ENCODE results near the gene FGFR3. TPM values are rescaled to one million over a fixed set of nuclear protein-coding genes. Genes with fewer than 3 reads are reported as not detected.

FGFR3 gene
- total RNA-seq, 5 donors from 2014 or later (not counting 1 experiment from before 2014, with no cell fraction given) = 0.70 to 0.91 (median 0.90) TPM; not detected in 2

GRCh38 chr4:1799387-1800375, 6.6 kb downstream of the FGFR3 start:
- DNase-seq (no peak), ATAC-seq (replicated peaks in 1 of 4) (no peak)
- no peak overlapping the region for H3K4me3 ChIP-seq (ENCODE audit: control insufficient read depth in 1 of 2, extremely low read depth in 1 of 2, low read length in 1 of 2)
- peaks cover 0 to 5% (median 0%) of the 10 kb centered on the region in 3 donors for H3K4me1 Mint-ChIP-seq
- peaks cover 5 to 55% of the 10 kb centered on the region in 2 experiments for H3K27me3 ChIP-seq (replicated peaks in 1 of 2; ENCODE audit: control insufficient read depth in 2 of 2, extremely low read depth in 1 of 2, insufficient read depth in 2 of 2, low read length in 1 of 2)
- H3K27ac ChIP-seq (ENCODE audit: low read length) = no peak overlapping the region
- H3K9me3 Mint-ChIP-seq = no peaks in the 10 kb centered on the region
- H3K27me3 Mint-ChIP-seq = peaks cover 10 to 32% of the 10 kb centered on the region in 2 donors
- POLR2A ChIA-PET = no interaction called here
- no peak overlapping the region for H3K4me3 Mint-ChIP-seq
- no peaks in the 10 kb centered on the region for H3K36me3 ChIP-seq (ENCODE audit: control insufficient read depth in 2 of 2, extremely low read depth in 1 of 2, insufficient read depth in 1 of 2, low read length in 1 of 2)
- H3K4me1 ChIP-seq (ENCODE audit: control insufficient read depth in 1 of 2, extremely low read depth in 1 of 2, insufficient read depth in 2 of 2, low read length in 2 of 2) = peaks cover 0 to 12% of the 10 kb centered on the region in 2 experiments
- CTCF ChIA-PET = no interaction called here
- no peaks in the 10 kb centered on the region for H3K9me3 ChIP-seq
- H3K36me3 Mint-ChIP-seq = no peaks in the 10 kb centered on the region
- H3K27ac Mint-ChIP-seq = no peak overlapping the region
- 86% methylated on average over 35 of the region's 41 CpGs for WGBS (ENCODE audit: insufficient coverage)

- 74% methylated on average over 8 of the region's 10 CpGs for WGBS (ENCODE audit: insufficient coverage)
- Mint-ChIP-seq H3K27me3 (peaks cover 10 to 28% of the 10 kb centered on the region in 2 donors), H3K9me3 (no peaks in the 10 kb centered on the region), H3K36me3 (no peaks in the 10 kb centered on the region), H3K4me1 (peaks cover 0 to 1% (median 0%) of the 10 kb centered on the region in 3 donors), H3K4me3 (no peak overlapping the region), H3K27ac (no peak overlapping the region)
- POLR2A ChIA-PET = no interaction called here
- Histone ChIP-seq H3K36me3 (ENCODE audit: control insufficient read depth in 2 of 2, extremely low read depth in 1 of 2, insufficient read depth in 1 of 2, low read length in 1 of 2) (no peaks in the 10 kb centered on the region), H3K4me3 (ENCODE audit: control insufficient read depth in 1 of 2, extremely low read depth in 1 of 2, low read length in 1 of 2) (no peak overlapping the region), H3K9me3 (no peaks in the 10 kb centered on the region), H3K27ac (ENCODE audit: low read length) (no peak overlapping the region), H3K27me3 (replicated peaks in 1 of 2; ENCODE audit: control insufficient read depth in 2 of 2, extremely low read depth in 1 of 2, insufficient read depth in 2 of 2, low read length in 1 of 2) (peaks cover 2 to 47% of the 10 kb centered on the region in 2 experiments), H3K4me1 (ENCODE audit: control insufficient read depth in 1 of 2, extremely low read depth in 1 of 2, insufficient read depth in 2 of 2, low read length in 2 of 2) (peaks cover 0 to 2% of the 10 kb centered on the region in 2 experiments)
- DNase-seq = no peak
- no peak for ATAC-seq (replicated peaks in 1 of 4)
- CTCF ChIA-PET = no interaction called here
Observed at GRCh38 chr4:1800805-1801204, 7.7 kb downstream of the FGFR3 start.

GRCh38 chr4:1801286-1801958, 8.3 kb downstream of the FGFR3 start:
- Histone ChIP-seq H3K36me3 (ENCODE audit: control insufficient read depth in 2 of 2, extremely low read depth in 1 of 2, insufficient read depth in 1 of 2, low read length in 1 of 2) (no peaks in the 10 kb centered on the region), H3K27me3 (replicated peaks in 1 of 2; ENCODE audit: control insufficient read depth in 2 of 2, extremely low read depth in 1 of 2, insufficient read depth in 2 of 2, low read length in 1 of 2) (peaks cover 0 to 40% of the 10 kb centered on the region in 2 experiments), H3K27ac (ENCODE audit: low read length) (no peak overlapping the region), H3K4me3 (ENCODE audit: control insufficient read depth in 1 of 2, extremely low read depth in 1 of 2, low read length in 1 of 2) (no peak overlapping the region), H3K9me3 (no peaks in the 10 kb centered on the region), H3K4me1 (ENCODE audit: control insufficient read depth in 1 of 2, extremely low read depth in 1 of 2, insufficient read depth in 2 of 2, low read length in 2 of 2) (no peaks in the 10 kb centered on the region)
- 95% methylated on average over 41 of the region's 56 CpGs for WGBS (ENCODE audit: insufficient coverage)
- Mint-ChIP-seq H3K9me3 (no peaks in the 10 kb centered on the region), H3K27me3 (peaks cover 8 to 22% of the 10 kb centered on the region in 2 donors), H3K4me3 (no peak overlapping the region), H3K36me3 (no peaks in the 10 kb centered on the region), H3K4me1 (no peaks in the 10 kb centered on the region), H3K27ac (no peak overlapping the region)
- ATAC-seq (replicated peaks in 1 of 4) = no peak
- DNase-seq = no peak
- POLR2A ChIA-PET = no interaction called here
- CTCF ChIA-PET = no interaction called here

- Mint-ChIP-seq H3K27me3 (peaks cover 5 to 15% of the 10 kb centered on the region in 2 donors), H3K4me1 (no peaks in the 10 kb centered on the region), H3K36me3 (no peaks in the 10 kb centered on the region), H3K27ac (no peak overlapping the region), H3K9me3 (no peaks in the 10 kb centered on the region), H3K4me3 (no peak overlapping the region)
- Histone ChIP-seq H3K27ac (ENCODE audit: low read length) (no peak overlapping the region), H3K4me1 (ENCODE audit: control insufficient read depth in 1 of 2, extremely low read depth in 1 of 2, insufficient read depth in 2 of 2, low read length in 2 of 2) (no peaks in the 10 kb centered on the region), H3K4me3 (ENCODE audit: control insufficient read depth in 1 of 2, extremely low read depth in 1 of 2, low read length in 1 of 2) (no peak overlapping the region), H3K9me3 (no peaks in the 10 kb centered on the region), H3K27me3 (replicated peaks in 1 of 2; ENCODE audit: control insufficient read depth in 2 of 2, extremely low read depth in 1 of 2, insufficient read depth in 2 of 2, low read length in 1 of 2) (peaks cover 0 to 32% of the 10 kb centered on the region in 2 experiments), H3K36me3 (ENCODE audit: control insufficient read depth in 2 of 2, extremely low read depth in 1 of 2, insufficient read depth in 1 of 2, low read length in 1 of 2) (no peaks in the 10 kb centered on the region)
- DNase-seq = no peak
- ATAC-seq (replicated peaks in 1 of 4) = no peak
- WGBS (ENCODE audit: insufficient coverage) = 83% methylated on average over 22 of the region's 22 CpGs
- ChIA-PET POLR2A (no interaction called here), CTCF (no interaction called here)
Observed at GRCh38 chr4:1802151-1802715, 9.1 kb downstream of the FGFR3 start.

- ChIA-PET CTCF (no interaction called here), POLR2A (no interaction called here)
- H3K27me3 ChIP-seq (replicated peaks in 1 of 2; ENCODE audit: control insufficient read depth in 2 of 2, extremely low read depth in 1 of 2, insufficient read depth in 2 of 2, low read length in 1 of 2) = peaks cover 0 to 25% of the 10 kb centered on the region in 2 experiments
- no peak overlapping the region for H3K27ac ChIP-seq (ENCODE audit: low read length)
- WGBS (ENCODE audit: insufficient coverage) = 86% methylated on average over 66 of the region's 71 CpGs
- no peaks in the 10 kb centered on the region for H3K36me3 ChIP-seq (ENCODE audit: control insufficient read depth in 2 of 2, extremely low read depth in 1 of 2, insufficient read depth in 1 of 2, low read length in 1 of 2)
- DNase-seq (no peak), ATAC-seq (replicated peaks in 1 of 4) (no peak)
- no peak overlapping the region for H3K4me3 ChIP-seq (ENCODE audit: control insufficient read depth in 1 of 2, extremely low read depth in 1 of 2, low read length in 1 of 2)
- no peaks in the 10 kb centered on the region for H3K4me1 Mint-ChIP-seq
- no peaks in the 10 kb centered on the region for H3K36me3 Mint-ChIP-seq
- no peak overlapping the region for H3K4me3 Mint-ChIP-seq
- no peaks in the 10 kb centered on the region for H3K9me3 ChIP-seq
- no peaks in the 10 kb centered on the region for H3K4me1 ChIP-seq (ENCODE audit: control insufficient read depth in 1 of 2, extremely low read depth in 1 of 2, insufficient read depth in 2 of 2, low read length in 2 of 2)
- H3K9me3 Mint-ChIP-seq = no peaks in the 10 kb centered on the region
- H3K27ac Mint-ChIP-seq = no peak overlapping the region
- H3K27me3 Mint-ChIP-seq = peaks cover 5 to 10% of the 10 kb centered on the region in 2 donors
Observed at GRCh38 chr4:1802720-1803522, 9.8 kb downstream of the FGFR3 start.

All from T-cell (primary cell).